ENCODE results near the gene PAX6.

The PAX6 gene

DNA sequence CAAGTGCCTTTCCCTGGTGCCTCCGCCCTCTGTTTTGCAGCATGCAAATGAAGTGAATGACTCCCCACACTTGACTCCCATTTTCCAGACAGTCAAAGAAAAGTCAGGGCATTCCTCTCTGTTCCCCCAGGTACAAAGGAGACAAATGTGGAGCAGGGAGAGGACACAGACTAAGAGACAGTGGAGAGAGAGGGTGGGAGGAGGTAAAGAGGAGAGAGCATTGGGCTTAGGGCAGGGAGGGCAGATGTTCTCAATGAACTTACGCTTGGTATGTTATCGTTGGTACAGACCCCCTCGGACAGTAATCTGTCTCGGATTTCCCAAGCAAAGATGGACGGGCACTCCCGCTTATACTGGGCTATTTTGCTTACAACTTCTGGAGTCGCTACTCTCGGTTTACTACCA lies 9.8 kb downstream of the PAX6 start:
- Mint-ChIP-seq H3K27me3 (peaks cover 53% of the 10 kb centered on the region), H3K9me3 (peaks cover 13% of the 10 kb centered on the region), H3K27ac (peak overlapping the region; percentile 47), H3K36me3 (peaks cover 16% of the 10 kb centered on the region), H3K4me1 (peaks cover 21% of the 10 kb centered on the region), H3K4me3 (no peak overlapping the region)
- no peak for ATAC-seq (ENCODE audit: low read depth)
- DNase-seq (ENCODE audit: low spot score in 2 of 2) = no peak

DNA sequence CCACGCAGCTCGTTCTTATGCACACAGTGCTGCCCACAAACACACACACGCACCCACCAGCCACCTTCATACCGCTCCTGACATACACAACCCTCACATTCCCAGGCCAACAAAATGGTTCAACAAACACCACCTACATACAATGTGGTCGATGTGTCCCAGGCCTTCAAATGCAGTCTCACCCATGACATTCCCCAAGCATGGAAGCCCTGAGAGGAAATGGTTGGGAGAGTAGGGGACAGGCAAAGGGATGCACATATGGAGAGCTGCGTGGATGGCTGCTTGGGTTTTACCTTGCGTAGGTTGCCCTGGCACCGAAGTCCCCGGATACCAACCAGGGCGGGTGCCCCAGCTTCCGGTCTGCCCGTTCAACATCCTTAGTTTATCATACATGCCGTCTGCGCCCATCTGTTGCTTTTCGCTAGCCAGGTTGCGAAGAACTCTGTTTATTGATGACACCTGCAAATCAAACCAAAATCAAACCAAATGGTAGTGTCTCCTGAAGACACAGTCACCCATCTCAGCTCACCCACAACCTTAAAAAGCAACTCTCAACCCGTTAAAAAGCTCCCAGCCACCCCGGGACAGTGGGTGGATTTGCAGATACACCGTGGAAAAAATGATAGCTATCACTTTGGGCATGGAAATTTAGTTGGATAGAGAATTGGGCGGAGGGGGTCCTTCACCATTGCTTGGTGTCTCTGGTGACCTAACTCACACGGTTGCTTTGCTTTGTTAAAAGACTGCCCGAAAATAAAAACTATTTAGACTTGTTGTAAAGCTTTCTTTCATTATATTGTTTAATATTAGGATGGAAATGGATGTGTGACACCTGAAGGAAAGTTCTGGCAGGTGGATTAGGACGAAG lies 10.5 kb downstream of the PAX6 start:
- Mint-ChIP-seq H3K4me1 (peaks cover 21% of the 10 kb centered on the region), H3K27me3 (peaks cover 53% of the 10 kb centered on the region), H3K9me3 (peaks cover 13% of the 10 kb centered on the region), H3K4me3 (no peak overlapping the region), H3K27ac (peak overlapping the region; percentile 78), H3K36me3 (peaks cover 16% of the 10 kb centered on the region)
- no peak for DNase-seq (ENCODE audit: low spot score in 2 of 2)
- ATAC-seq (ENCODE audit: low read depth) = no peak

DNA sequence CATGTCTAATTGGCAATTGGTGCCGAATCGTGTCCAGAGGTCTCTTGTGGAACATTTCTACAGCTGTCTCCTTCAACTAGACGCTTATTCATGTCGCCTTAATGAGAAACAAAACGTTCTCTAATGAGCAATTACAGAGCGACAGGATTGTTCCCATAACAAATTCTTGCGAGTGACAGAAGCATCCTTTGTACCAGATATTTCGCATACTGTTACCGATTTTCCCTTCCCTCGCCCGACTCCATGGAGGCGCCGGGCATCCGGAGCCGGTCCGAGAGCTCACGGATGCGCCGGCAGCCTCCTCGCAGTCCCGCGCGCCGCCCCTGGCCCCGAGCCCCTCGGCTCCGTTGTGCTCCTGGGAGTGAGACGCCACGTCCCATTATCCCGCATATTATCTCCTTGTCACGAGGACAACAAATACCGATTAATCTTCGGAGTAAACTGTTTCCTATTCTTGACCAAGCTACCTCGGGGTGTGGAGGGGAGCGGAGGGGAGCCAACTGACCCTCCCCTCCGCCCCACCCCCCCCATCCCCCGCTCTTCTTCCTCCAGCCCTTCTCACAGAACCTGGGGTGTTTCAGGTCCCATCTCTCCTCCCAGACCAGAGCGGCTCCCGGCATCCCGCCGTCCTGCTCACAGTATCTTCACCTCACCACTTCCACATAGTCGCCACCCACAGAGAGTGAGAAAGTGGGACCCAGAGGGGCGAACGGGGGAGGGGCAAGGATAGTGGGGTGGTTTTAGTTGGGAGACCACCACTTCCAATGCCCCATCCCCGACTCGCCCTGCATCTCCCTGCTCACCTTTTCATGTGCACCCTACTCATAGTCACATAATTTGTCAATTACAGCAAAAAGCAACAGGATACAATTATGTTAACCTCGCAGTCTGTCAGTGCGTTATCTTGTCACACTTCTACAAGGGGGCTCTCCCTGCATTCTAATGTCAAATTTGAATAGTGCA lies 11.4 kb downstream of the PAX6 start:
- H3K4me3 Mint-ChIP-seq = peak overlapping the region; percentile 57
- peaks cover 20% of the 10 kb centered on the region for H3K4me1 Mint-ChIP-seq
- H3K36me3 Mint-ChIP-seq = peaks cover 16% of the 10 kb centered on the region
- peaks cover 13% of the 10 kb centered on the region for H3K9me3 Mint-ChIP-seq
- peak overlapping the region; percentile 78 for H3K27ac Mint-ChIP-seq
- H3K27me3 Mint-ChIP-seq = peaks cover 51% of the 10 kb centered on the region
- no peak for ATAC-seq (ENCODE audit: low read depth)
- DNase-seq (ENCODE audit: low spot score in 2 of 2) = no peak

DNA sequence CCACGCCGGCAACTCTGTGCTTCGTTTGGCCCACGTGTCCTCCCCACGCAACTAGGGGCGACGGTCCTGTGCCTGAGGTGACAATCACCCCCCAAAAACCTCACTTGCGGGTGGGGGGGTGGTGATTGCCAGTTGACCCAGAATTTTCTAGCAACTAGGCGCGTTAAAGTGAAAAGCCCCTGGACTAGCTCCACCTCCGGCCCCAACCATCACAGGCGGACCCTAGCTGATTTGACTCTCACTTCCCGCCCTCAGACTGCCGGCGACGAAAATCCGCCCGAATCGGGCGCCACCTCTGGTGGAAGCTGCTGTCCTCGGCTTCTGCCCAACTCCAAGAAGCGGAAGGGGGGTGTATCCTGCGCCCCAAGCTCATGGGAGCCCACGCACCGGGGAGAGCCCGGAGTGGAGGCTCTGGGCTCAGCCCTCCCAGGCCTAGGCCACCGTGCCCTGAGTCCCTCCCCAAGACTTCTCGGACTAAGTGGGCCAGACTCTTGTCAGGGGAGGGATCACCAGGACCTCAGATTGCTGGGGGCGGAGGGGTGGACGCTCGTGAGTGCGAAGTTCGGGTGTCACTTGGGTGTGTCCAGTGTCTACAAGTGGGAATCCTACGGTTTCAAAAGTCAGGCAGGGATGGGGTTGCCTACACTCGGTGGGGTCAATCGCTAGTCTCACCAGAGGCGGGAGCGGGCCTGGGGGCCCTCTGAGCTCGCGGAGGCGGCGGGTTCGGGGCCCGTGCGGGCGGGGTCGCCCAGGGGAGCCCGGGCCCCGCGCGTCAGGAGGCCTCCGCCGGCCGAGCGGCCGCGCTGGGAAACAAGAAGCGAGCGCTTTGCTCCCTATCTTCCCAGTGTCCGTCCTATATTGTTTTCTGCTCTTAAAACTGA lies 12.3 kb downstream of the PAX6 start:
- DNase-seq (ENCODE audit: low spot score in 2 of 2) = no peak
- peaks cover 15% of the 10 kb centered on the region for H3K4me1 Mint-ChIP-seq
- H3K36me3 Mint-ChIP-seq = peaks cover 16% of the 10 kb centered on the region
- peaks cover 12% of the 10 kb centered on the region for H3K9me3 Mint-ChIP-seq
- H3K27ac Mint-ChIP-seq = no peak overlapping the region
- no peak overlapping the region for H3K4me3 Mint-ChIP-seq
- peak; percentile 27 for ATAC-seq (ENCODE audit: low read depth)
- H3K27me3 Mint-ChIP-seq = peaks cover 44% of the 10 kb centered on the region

DNA sequence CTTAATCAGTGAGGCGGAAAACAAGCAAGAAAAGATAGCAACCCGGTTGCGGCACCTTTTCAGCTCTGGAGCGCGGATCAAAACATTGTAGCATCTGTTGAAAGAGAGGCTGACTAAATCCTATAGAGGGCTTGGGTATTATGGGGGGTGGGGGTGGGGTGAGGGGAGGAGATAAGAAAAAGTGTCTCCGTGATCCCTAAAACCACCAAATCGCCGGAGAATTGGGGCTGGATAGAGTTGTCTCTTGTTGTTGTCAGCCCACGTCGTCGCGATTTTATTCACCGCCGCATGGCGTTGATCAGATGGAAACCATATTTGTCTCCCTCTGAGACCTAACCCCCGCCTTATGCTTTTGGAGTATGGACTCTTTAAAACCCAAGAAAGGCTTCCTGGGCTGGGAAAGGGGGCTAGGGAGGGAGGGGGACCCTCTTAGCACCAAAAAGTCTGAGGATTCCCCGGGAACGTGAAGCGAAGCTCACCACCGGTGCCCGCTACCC lies 13.0 kb downstream of the PAX6 start:
- ATAC-seq (ENCODE audit: low read depth) = no peak
- peaks cover 37% of the 10 kb centered on the region for H3K27me3 Mint-ChIP-seq
- H3K27ac Mint-ChIP-seq = no peak overlapping the region
- DNase-seq (ENCODE audit: low spot score in 2 of 2) = no peak
- peaks cover 9% of the 10 kb centered on the region for H3K4me1 Mint-ChIP-seq
- H3K9me3 Mint-ChIP-seq = peaks cover 10% of the 10 kb centered on the region
- peaks cover 14% of the 10 kb centered on the region for H3K36me3 Mint-ChIP-seq
- H3K4me3 Mint-ChIP-seq = peak overlapping the region; percentile 15

DNA sequence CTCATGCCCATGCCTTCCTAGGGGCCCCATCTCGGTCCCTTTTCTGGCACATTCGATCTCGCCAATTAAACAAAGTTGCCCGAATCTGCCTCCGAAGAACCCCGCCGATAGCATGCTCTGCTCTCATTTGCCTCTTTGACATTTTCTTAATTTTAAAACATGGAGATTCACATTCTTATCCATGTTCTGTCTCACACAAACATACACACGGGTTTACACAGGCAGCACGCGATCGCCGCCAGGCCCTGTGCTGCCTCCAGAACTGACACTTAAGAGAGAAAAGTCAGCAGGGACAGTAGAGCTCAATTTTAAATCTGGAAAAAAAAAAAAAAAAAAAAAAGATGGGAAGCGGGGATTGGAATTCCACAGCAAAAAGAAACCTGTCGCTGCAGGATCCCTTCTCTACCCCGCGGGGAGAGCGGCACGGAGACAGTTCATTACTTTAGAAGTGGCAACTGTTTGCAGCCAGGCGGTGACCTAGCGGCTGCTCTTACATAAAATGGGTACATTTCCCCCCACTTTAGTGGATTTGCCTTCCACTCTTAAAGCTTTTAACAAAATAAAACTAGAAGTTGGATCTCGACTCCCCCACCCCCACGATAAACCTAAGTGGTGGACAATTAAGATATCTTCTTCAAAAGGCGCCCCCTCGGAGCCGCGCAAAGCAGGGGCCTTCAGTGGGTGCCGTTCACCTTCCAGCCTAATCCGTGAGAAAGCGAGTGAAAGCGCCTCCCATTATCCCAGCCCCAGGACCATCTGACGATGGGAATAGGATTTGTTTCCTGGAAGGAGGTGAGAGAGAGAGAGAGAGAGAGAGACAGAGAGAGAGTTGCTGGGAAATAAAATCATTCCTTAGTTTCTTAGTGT lies 13.7 kb downstream of the PAX6 start:
- Mint-ChIP-seq H3K9me3 (peaks cover 8% of the 10 kb centered on the region), H3K27ac (no peak overlapping the region), H3K4me3 (peak overlapping the region; percentile 15), H3K36me3 (peaks cover 11% of the 10 kb centered on the region), H3K27me3 (peaks cover 35% of the 10 kb centered on the region), H3K4me1 (peaks cover 9% of the 10 kb centered on the region)
- ATAC-seq (ENCODE audit: low read depth) (no peak), DNase-seq (ENCODE audit: low spot score in 2 of 2) (no peak)

DNA sequence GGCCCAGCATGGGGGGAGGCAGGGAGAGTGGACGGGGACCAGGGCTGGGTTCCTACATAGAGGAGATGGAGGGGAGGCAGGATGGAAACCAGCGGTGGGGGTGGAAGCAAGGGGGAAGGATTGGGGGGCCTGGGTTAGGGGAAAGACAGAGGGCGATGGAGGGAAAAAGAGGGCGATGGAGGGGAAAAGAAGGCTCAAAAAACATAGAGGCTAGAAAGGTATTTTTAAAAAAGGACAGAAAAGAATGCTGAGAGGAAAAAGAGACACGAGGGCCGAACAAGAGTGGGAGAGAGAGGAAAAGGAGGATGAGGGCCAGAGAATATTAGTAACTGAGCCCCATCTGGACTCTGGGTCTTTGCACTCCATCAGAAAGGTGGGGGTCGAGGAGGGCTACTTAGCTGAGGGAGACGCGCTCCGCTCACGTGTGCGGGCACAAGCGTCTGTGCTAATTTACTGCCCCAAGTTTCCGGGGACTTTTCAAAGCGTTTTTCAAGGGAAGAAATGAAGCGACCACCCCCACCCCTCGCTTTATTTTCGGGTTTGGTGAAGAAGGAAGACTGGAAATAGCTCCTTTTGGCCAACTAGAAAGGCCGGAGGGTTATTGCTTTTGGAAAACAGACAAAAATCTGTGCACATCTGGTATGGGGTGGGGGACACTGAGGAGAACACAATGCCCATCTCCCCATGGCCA lies 14.5 kb downstream of the PAX6 start:
- no peak overlapping the region for H3K27ac Mint-ChIP-seq
- DNase-seq (ENCODE audit: low spot score in 2 of 2) (no peak), ATAC-seq (ENCODE audit: low read depth) (no peak)
- H3K27me3 Mint-ChIP-seq = peaks cover 32% of the 10 kb centered on the region
- peaks cover 9% of the 10 kb centered on the region for H3K4me1 Mint-ChIP-seq
- no peak overlapping the region for H3K4me3 Mint-ChIP-seq
- peaks cover 11% of the 10 kb centered on the region for H3K36me3 Mint-ChIP-seq
- peaks cover 7% of the 10 kb centered on the region for H3K9me3 Mint-ChIP-seq

DNA sequence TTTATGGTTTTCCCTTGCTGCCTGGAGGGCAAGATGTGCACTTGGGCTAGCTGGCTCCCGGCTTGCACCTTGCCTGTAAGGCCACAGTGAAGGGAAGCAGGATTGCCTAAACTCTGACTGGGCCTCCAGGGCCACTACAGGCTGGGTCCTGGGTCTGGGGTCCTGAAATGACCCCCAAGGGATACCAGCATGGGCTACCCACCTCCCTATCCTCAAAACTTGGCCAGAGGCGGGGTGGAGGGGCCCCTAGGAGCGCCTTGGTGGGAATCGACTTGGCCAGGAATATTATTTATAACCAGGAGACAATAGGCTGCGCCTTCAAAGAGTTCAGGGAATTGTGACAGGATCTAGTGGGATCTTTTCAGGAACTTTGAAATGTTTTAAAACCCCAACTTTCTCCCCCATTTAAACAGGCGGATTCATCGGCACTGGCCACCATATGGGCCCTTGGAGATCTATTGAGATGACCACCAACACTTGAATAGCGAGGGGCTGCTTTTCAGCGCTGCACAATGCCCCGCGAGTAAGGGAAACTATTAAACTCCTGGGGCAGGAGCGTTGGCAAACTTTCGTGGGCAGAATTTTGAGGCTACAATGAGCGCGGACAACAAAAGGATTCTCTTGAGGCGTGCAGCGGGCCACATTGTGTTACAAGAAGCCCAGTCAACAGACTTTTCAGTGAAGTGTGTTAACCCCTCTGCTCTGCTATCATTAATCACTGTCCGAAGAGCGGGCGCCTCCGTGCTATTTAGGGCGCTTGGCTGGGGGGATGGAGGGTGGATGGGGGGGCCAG lies 15.2 kb downstream of the PAX6 start:
- DNase-seq (ENCODE audit: low spot score in 2 of 2) (no peak), ATAC-seq (ENCODE audit: low read depth) (no peak)
- Mint-ChIP-seq H3K27me3 (peaks cover 25% of the 10 kb centered on the region), H3K4me3 (no peak overlapping the region), H3K4me1 (peaks cover 9% of the 10 kb centered on the region), H3K36me3 (peaks cover 9% of the 10 kb centered on the region), H3K9me3 (peaks cover 7% of the 10 kb centered on the region), H3K27ac (no peak overlapping the region)

DNA sequence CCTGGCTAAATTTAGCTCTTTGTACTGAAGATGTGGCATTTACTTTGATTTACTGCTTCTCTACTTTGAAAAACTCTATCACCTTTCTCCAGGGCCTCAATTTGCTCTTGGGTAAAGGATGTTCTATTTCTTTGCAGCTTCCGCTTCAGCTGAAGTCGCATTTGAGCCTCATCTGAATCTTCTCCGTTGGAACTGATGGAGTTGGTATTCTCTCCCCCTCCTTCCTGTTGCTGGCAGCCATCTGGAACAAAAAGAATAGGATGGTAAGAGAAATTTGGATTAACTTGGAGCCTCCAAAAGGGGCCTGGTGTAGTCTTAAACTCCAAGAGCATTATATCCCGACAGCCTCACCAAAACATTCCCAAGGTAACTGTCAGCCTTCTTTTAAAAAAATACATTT lies 16.6 kb downstream of the PAX6 start:
- DNase-seq (ENCODE audit: low spot score in 2 of 2) (no peak), ATAC-seq (ENCODE audit: low read depth) (no peak)
- Mint-ChIP-seq H3K4me1 (peaks cover 2% of the 10 kb centered on the region), H3K27me3 (peaks cover 17% of the 10 kb centered on the region), H3K9me3 (no peaks in the 10 kb centered on the region), H3K27ac (no peak overlapping the region), H3K4me3 (no peak overlapping the region), H3K36me3 (peaks cover 2% of the 10 kb centered on the region)

DNA sequence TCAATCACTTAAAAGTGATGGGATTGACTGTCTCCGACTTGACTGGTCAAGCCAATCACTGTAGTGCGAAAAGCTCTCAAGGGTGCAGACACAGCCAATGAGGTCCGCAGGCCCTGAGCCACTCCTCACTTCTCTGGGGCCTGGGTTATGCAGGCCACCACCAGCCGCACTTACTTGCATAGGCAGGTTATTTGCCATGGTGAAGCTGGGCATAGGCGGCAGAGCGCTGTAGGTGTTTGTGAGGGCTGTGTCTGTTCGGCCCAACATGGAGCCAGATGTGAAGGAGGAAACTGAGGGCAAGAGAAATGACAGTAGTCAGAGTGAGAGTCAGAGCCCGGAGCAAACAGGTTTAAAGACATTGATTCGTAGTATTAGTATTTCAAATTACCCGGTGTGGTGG lies 17.9 kb downstream of the PAX6 start:
- ATAC-seq (ENCODE audit: low read depth) (no peak), DNase-seq (ENCODE audit: low spot score in 2 of 2) (no peak)
- H3K36me3 Mint-ChIP-seq = peaks cover 2% of the 10 kb centered on the region
- H3K4me1 Mint-ChIP-seq = peaks cover 2% of the 10 kb centered on the region
- no peaks in the 10 kb centered on the region for H3K9me3 Mint-ChIP-seq
- H3K27ac Mint-ChIP-seq = no peak overlapping the region
- H3K4me3 Mint-ChIP-seq = no peak overlapping the region
- H3K27me3 Mint-ChIP-seq = peaks cover 14% of the 10 kb centered on the region

DNA sequence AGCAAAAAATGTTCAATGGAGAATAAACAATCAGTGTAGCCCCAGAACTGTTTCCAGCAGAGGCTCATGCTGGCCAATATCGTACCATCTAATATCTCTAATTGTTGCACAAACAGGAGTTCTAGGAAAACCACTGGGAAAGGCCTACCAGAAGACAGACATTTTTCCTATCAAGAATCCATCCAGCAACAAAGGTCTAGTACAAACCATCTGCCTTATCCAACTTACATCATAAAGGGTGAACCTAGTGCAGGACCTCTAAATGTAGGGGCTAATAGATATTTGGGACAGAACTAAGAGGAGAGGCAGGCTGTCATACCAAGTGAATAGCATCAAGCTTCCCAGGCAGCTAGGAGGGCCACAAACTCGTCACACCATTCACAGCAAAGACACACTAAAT lies 18.7 kb downstream of the PAX6 start:
- peaks cover 2% of the 10 kb centered on the region for H3K4me1 Mint-ChIP-seq
- no peaks in the 10 kb centered on the region for H3K9me3 Mint-ChIP-seq
- no peak for DNase-seq (ENCODE audit: low spot score in 2 of 2)
- H3K4me3 Mint-ChIP-seq = no peak overlapping the region
- ATAC-seq (ENCODE audit: low read depth) = no peak
- H3K36me3 Mint-ChIP-seq = no peaks in the 10 kb centered on the region
- no peak overlapping the region for H3K27ac Mint-ChIP-seq
- H3K27me3 Mint-ChIP-seq = peaks cover 10% of the 10 kb centered on the region

DNA sequence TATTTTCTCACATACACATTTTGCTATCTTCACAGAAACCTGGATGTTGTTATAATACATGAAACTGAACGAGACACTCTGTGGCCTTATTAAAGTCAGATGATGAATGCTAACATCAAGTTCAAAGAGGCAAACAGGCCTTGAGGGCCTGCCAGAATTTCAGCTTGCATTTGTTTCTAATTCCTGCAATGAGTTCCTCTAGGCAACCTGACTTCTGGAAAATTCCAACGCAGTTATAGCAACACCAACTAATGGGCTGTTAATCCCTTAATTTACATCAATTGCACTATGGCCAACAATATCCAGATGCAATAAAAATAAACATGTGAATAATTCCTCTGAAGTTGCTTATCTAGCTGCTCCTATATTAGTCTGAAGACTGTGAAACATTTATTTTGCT lies 19.1 kb downstream of the PAX6 start:
- ATAC-seq (ENCODE audit: low read depth) = no peak
- Mint-ChIP-seq H3K9me3 (no peaks in the 10 kb centered on the region), H3K4me1 (no peaks in the 10 kb centered on the region)

More for the DNA sequence above, 19.1 kb downstream of the PAX6 start:
- Mint-ChIP-seq H3K36me3 (no peaks in the 10 kb centered on the region), H3K4me3 (no peak overlapping the region), H3K27ac (no peak overlapping the region), H3K27me3 (peaks cover 8% of the 10 kb centered on the region)
- no peak for DNase-seq (ENCODE audit: low spot score in 2 of 2)
